NB4 (cell line): ENCODE data around the gene TAF8.

ENCODE experiments used
- CTCF ChIP-seq: IDR thresholded peaks from one replicate; pipeline ENCODE4 v1.5.1; 2012; ENCODE audit warnings: low read depth, low read length
- MAX ChIP-seq: IDR thresholded peaks from 2 replicates; pipeline ENCODE4 v1.6.1; 2011; ENCODE audit warnings: low read depth, low read length
- MYC ChIP-seq: IDR thresholded peaks from 2 replicates; pipeline ENCODE4 v1.6.1; 2011; ENCODE audit warnings: low read depth, low read length
- POLR2A ChIP-seq: IDR thresholded peaks from 2 replicates; pipeline ENCODE4 v1.6.1; 2011; ENCODE audit warnings: mild to moderate bottlenecking; ENCODE audit not compliant: insufficient read length; ENCODE audit errors: extremely low read depth

GRCh38 chr6:42053601-42054000 is 3.3 kb downstream of the TAF8 start:
- TF ChIP-seq CTCF (no peak), MYC (no peak), POLR2A (no peak), MAX (no peak)
